Upper lobe of left lung (tissue), 6 donors: ENCODE data around the gene GPSM1. TPM values are rescaled to one million over a fixed set of nuclear protein-coding genes. Genes with fewer than 3 reads are reported as not detected.

ENCODE experiments used
- ATAC-seq, 2 donors: fragments of 200-7000 bp; cut with Tn5 transposase; one replicate each; pipeline ENCODE4 v1.9.1; 2022; ENCODE audit warnings: mild to moderate bottlenecking in 2 of 2, moderate library complexity in 2 of 2; ENCODE audit not compliant: low FRiP score in 2 of 2
- DNase-seq, 2 donors: peaks; one replicate each; pipeline ENCODE4 v3.0.0-alpha.2; 2019 to 2020
- H3K27ac ChIP-seq, 4 donors: fragments of 200-600 bp; sonication (generic); one replicate each; pipeline ENCODE4 v1.5.1; 2016 to 2019
- H3K27me3 ChIP-seq, 4 donors: fragments of 200-600 bp; sonication (generic); one replicate each; pipeline ENCODE4 v1.5.1; 2017 to 2019
- H3K36me3 ChIP-seq, 4 donors: fragments of 200-600 bp; sonication (generic); one replicate each; pipeline ENCODE4 v1.5.1; 2016 to 2019
- H3K4me1 ChIP-seq, 4 donors: fragments of 200-600 bp; sonication (generic); one replicate each; pipeline ENCODE4 v1.5.1; 2018 to 2019
- H3K4me3 ChIP-seq, 4 donors: fragments of 200-600 bp; sonication (generic); one replicate each; pipeline ENCODE4 v1.5.1; 2017 to 2019; ENCODE audit warnings: mild to moderate bottlenecking in 2 of 4, moderate library complexity in 1 of 4
- H3K9me3 ChIP-seq, 4 donors: fragments of 200-600 bp; sonication (generic); one replicate each; pipeline ENCODE4 v1.5.1; 2018 to 2019
- EP300 ChIP-seq, 4 donors: sonication (generic); formaldehyde crosslinking; IDR thresholded peaks; one replicate each; pipeline ENCODE4 v1.5.1; 2017; ENCODE audit warnings: antibody characterized with exemption in 4 of 4, control low read depth in 2 of 4
- POLR2A ChIP-seq, 4 donors: fragments of 450-650 bp; IDR thresholded peaks; one replicate each; pipeline ENCODE4 v1.5.1; 2016 to 2017; ENCODE audit warnings: antibody characterized with exemption in 4 of 4, mild to moderate bottlenecking in 2 of 4
- POLR2AphosphoS5 ChIP-seq, 2 donors: sonication (generic); formaldehyde crosslinking; IDR thresholded peaks; one replicate each; pipeline ENCODE4 v1.5.1; 2017; ENCODE audit warnings: antibody characterized with exemption in 2 of 2
- WGBS, 2 donors: methylation state at CpG; one replicate each; pipeline ENCODE4 v1.1.5; 2017 to 2018; 5-methylcytosine and 5-hydroxymethylcytosine counted together
- total RNA-seq, 6 donors: library from RNA; depleted of rRNA in 4 of 6; stranded (reverse); fragments of >200 nt in 4 of 6; gene quantifications; one replicate each; pipeline versions ENCODE4 v1.1.0 to v1.2.1, GENCODE V29; 2016 to 2021
- TF ChIP-seq, protein P1 (sequence below), 6 experiments: fragments of 450-650 bp in 4 of 6; fragments of 200-600 bp in 2 of 6; sonication (generic) in 2 of 6; IDR thresholded peaks; one replicate each; pipeline ENCODE4 v1.5.1; 2016 to 2019; ENCODE audit warnings: antibody characterized with exemption in 6 of 6
- donor health status: DM: no; HTN: no; CAD: no; lungs with moderate emphysema.
- donor health status: DM: no; HTN: yes; CAD: no; lungs with severe emphysema.

The GPSM1 gene
- total RNA-seq, 6 donors from 2014 or later: 10.0 to 78.6 (median 24.2) TPM

DNA sequence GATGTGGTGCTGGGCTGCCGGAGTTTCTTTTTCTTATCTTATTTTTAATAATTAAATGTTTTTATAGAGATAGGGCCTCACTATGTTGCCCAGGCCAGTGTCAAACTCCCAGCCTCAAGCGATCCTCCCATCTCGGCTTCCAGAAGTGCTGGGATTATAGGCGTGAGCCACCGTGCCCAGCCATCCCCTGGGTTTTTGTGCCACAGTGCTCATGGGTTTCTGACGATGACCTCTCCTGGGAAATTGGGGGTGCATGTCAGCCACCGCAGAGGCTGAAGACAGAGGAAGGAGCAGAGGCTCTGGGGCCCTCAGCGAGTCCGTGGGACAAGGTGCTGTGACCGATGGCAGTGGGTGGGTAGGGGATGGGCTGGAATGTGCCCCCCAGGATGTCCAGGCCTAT is 14.4 kb downstream of the GPSM1 start:
- H3K36me3 ChIP-seq: peaks cover 0 to 16% (median 4%) of the 10 kb centered on the region in 4 donors
- H3K27me3 ChIP-seq: no peaks in the 10 kb centered on the region
- TF ChIP-seq POLR2A (IDR thresholded peaks at IDR 0.05) (no peak), POLR2AphosphoS5 (IDR thresholded peaks at IDR 0.05) (no peak), EP300 (IDR thresholded peaks at IDR 0.05) (no peak)
- TF ChIP-seq, protein P1, sequence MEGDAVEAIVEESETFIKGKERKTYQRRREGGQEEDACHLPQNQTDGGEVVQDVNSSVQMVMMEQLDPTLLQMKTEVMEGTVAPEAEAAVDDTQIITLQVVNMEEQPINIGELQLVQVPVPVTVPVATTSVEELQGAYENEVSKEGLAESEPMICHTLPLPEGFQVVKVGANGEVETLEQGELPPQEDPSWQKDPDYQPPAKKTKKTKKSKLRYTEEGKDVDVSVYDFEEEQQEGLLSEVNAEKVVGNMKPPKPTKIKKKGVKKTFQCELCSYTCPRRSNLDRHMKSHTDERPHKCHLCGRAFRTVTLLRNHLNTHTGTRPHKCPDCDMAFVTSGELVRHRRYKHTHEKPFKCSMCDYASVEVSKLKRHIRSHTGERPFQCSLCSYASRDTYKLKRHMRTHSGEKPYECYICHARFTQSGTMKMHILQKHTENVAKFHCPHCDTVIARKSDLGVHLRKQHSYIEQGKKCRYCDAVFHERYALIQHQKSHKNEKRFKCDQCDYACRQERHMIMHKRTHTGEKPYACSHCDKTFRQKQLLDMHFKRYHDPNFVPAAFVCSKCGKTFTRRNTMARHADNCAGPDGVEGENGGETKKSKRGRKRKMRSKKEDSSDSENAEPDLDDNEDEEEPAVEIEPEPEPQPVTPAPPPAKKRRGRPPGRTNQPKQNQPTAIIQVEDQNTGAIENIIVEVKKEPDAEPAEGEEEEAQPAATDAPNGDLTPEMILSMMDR (IDR thresholded peaks at IDR 0.05): no peak
- no peaks in the 10 kb centered on the region for H3K9me3 ChIP-seq
- peak overlapping the region; percentile 65 to 86 (median 84) for H3K27ac ChIP-seq
- peaks cover 38 to 52% (median 40%) of the 10 kb centered on the region in 4 donors for H3K4me1 ChIP-seq
- 82 to 83% methylated on average over 6 to 10 of the region's 10 CpGs for WGBS, 2 donors
- DNase-seq (no peak), ATAC-seq (no peak)
- H3K4me3 ChIP-seq: no peak overlapping the region

GRCh38 chr9:136342181-136343120 is 15.1 kb downstream of the GPSM1 start:
- TF ChIP-seq, protein P1 (IDR thresholded peaks at IDR 0.05): peak in 1 of 6 experiments; percentile 27
- TF ChIP-seq EP300 (IDR thresholded peaks at IDR 0.05) (no peak), POLR2AphosphoS5 (IDR thresholded peaks at IDR 0.05) (peak in 1 of 2 donors; percentile 32), POLR2A (IDR thresholded peaks at IDR 0.05) (peak in 1 of 4 donors; percentile 42)
- ATAC-seq: peak; percentile 64 to 76
- 12 to 22% methylated on average over 12 to 54 of the region's 60 CpGs for WGBS, 2 donors
- peaks cover 0 to 9% (median 4%) of the 10 kb centered on the region in 4 donors for H3K36me3 ChIP-seq
- peak overlapping the region; percentile 65 to 86 (median 84) for H3K27ac ChIP-seq
- DNase-seq: peak; percentile 92 to 96
- peaks cover 40 to 59% (median 42%) of the 10 kb centered on the region in 4 donors for H3K4me1 ChIP-seq
- H3K27me3 ChIP-seq: no peaks in the 10 kb centered on the region
- H3K4me3 ChIP-seq: peak overlapping the region; percentile 33 to 58 (median 56)
- no peaks in the 10 kb centered on the region for H3K9me3 ChIP-seq

DNA sequence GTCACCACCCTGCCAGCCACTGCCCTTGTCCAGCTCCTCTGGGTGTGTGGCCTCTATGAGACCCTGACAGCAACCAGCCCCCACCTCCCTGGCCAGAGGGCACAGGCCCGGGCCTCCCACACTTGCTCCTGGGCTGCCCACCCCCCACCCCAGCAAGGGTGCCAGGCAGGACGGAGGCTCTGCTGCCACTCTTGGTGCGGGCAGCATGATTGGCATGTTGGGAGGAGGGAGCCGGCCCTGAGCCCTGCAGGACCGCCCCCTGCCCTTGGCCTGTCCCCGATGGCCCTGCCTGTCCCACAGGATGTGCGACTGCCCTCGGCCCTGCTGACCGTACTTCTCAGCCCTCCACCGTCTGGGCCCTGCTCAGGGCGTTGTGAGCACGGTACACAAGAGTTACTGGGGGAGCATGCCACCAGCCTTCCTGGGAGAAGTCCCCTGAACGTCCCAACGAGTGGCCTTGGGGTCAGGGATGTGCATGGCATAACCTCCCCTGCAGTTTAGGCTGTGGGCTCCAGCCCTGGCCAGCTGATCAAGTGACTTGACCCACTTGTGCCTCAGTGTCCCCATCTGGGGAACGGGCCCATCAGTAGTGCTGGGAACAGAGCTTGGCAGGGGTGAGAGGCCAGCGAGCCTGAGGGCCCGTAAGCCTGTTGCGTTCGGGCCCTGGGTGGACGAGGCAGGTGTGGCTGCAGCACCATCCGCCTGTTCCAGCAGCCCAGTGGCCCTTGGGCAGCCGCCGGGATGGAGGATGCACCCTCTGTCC is 16.0 kb downstream of the GPSM1 start:
- Histone ChIP-seq H3K9me3 (no peaks in the 10 kb centered on the region), H3K4me1 (peaks cover 40 to 63% (median 44%) of the 10 kb centered on the region in 4 donors), H3K27me3 (no peaks in the 10 kb centered on the region), H3K27ac (peak overlapping the region; percentile 65 to 86 (median 84)), H3K36me3 (peaks cover 0 to 5% (median 2%) of the 10 kb centered on the region in 4 donors), H3K4me3 (peak overlapping the region in 3 of 4 donors; percentile 54 to 58 (median 57))
- ATAC-seq (no peak), DNase-seq (peak in 1 of 2 donors; percentile 63)
- TF ChIP-seq POLR2A (IDR thresholded peaks at IDR 0.05): no peak
- TF ChIP-seq POLR2AphosphoS5 (IDR thresholded peaks at IDR 0.05): no peak
- WGBS, 2 donors: 71% methylated on average over 16 of the region's 23 CpGs; no CpG with 5 or more reads in 1 of the 2 donors

DNA sequence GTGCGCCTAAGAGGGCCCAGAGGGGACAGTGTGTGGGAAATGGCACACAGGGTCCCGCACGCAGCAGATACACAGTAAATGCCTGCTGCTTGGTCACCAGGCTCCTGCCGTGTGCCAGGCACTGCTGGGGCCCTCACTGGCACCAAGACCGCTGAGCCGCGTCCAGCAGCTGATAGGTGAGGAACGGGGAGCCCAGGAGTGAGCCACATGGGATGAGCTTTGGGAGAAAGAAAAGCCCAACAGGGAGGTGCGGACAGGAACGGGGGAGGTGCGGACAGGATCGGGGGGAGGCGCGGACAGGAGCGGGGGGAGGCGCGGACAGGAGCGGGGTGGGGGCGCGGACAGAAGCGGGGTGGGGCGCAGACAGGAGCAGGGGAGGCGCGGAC is 16.5 kb downstream of the GPSM1 start:
- Histone ChIP-seq H3K4me3 (no peak overlapping the region), H3K36me3 (peaks cover 0 to 2% (median under 1%) of the 10 kb centered on the region in 4 donors), H3K27me3 (no peaks in the 10 kb centered on the region), H3K9me3 (no peaks in the 10 kb centered on the region), H3K27ac (peak overlapping the region; percentile 65 to 86 (median 84)), H3K4me1 (peaks cover 40 to 63% (median 44%) of the 10 kb centered on the region in 4 donors)
- peak in 1 of 2 donors; percentile 69 for DNase-seq
- no peak for ATAC-seq
- TF ChIP-seq POLR2AphosphoS5 (IDR thresholded peaks at IDR 0.05) (no peak), EP300 (IDR thresholded peaks at IDR 0.05) (no peak), POLR2A (IDR thresholded peaks at IDR 0.05) (no peak)
- TF ChIP-seq, protein P1 (IDR thresholded peaks at IDR 0.05): no peak
- 90 to 93% methylated on average over 22 to 24 of the region's 24 CpGs for WGBS, 2 donors
